Chondrocyte (in vitro differentiated cells): ENCODE results near the gene NOP58. TPM values are rescaled to one million over a fixed set of nuclear protein-coding genes. Genes with fewer than 3 reads are reported as not detected.

Source experiments
- DNase-seq: peaks from one replicate; pipeline ENCODE4 v3.0.0; 2021; ENCODE audit warnings: mixed read lengths, low spot score
- H3K27ac Mint-ChIP-seq: one replicate; pipeline ENCODE4 v1.8.0; 2021; ENCODE audit warnings: mild to moderate bottlenecking, moderate library complexity, mixed read lengths; ENCODE audit not compliant: unreplicated experiment
- H3K27me3 Mint-ChIP-seq: 2 replicates; pipeline ENCODE4 v1.8.0; 2021; ENCODE audit warnings: low read depth, mixed read lengths
- H3K36me3 Mint-ChIP-seq: 2 replicates; pipeline ENCODE4 v1.8.0; 2021; ENCODE audit warnings: low read depth, mixed read lengths
- H3K4me1 Mint-ChIP-seq: 2 replicates; pipeline ENCODE4 v1.8.0; 2021; ENCODE audit warnings: low read depth, mild to moderate bottlenecking, mixed read lengths
- H3K4me3 Mint-ChIP-seq: one replicate; pipeline ENCODE4 v1.8.0; 2021; ENCODE audit warnings: mild to moderate bottlenecking, moderate library complexity, mixed read lengths; ENCODE audit not compliant: unreplicated experiment
- H3K9me3 Mint-ChIP-seq: 2 replicates; pipeline ENCODE4 v1.8.0; 2021; ENCODE audit warnings: low read depth, mixed read lengths
- total RNA-seq: library from RNA; stranded (reverse); gene quantifications from 3 replicates; pipeline ENCODE4 v1.2.1, GENCODE V29; 2021
- TF ChIP-seq, protein P1 (sequence below): fragments of 200-600 bp; sonication (generic); IDR thresholded peaks from 2 replicates; pipeline ENCODE4 v1.5.0; 2021; ENCODE audit warnings: antibody characterized with exemption, mild to moderate bottlenecking, moderate library complexity

The NOP58 gene
- total RNA-seq, 1 donor from 2014 or later: 32.3 TPM

DNA sequence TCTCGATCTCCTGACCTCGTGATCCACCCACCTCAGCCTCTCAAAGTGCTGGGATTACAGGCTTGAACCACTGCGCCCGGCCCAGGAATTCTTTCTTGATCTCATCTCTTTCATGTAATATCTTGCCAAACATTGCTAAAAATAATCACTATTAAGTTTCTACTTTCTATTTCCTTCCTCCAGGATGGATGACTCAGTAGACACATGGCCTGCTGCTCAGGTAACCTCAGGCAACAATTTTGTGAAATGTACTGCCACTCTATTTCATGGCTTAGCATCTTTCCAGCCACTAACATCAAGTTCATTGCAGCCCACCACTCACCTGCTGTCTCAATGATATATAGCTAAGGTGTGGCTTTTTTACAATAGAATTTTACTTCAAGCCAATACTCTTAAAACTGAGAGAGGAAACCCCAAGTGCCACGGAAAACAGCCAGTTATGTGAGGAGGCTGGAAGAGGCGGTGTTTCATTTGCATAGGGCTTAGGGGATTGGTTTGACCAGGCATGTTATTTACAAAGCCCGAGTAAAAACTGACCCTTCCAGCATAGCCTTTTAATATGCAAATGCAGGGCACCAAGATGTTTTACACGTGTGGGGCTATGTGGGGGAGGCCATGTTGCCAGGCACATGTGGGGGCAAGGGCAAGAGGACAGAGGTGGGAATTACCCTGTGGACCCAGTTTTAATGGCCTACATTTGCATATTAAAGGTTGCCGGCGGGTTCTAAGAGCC is 15.9 kb upstream of the NOP58 start:
- no peaks in the 10 kb centered on the region for H3K9me3 Mint-ChIP-seq
- H3K27me3 Mint-ChIP-seq: no peaks in the 10 kb centered on the region
- H3K4me1 Mint-ChIP-seq: peaks cover 5% of the 10 kb centered on the region
- TF ChIP-seq, protein P1, sequence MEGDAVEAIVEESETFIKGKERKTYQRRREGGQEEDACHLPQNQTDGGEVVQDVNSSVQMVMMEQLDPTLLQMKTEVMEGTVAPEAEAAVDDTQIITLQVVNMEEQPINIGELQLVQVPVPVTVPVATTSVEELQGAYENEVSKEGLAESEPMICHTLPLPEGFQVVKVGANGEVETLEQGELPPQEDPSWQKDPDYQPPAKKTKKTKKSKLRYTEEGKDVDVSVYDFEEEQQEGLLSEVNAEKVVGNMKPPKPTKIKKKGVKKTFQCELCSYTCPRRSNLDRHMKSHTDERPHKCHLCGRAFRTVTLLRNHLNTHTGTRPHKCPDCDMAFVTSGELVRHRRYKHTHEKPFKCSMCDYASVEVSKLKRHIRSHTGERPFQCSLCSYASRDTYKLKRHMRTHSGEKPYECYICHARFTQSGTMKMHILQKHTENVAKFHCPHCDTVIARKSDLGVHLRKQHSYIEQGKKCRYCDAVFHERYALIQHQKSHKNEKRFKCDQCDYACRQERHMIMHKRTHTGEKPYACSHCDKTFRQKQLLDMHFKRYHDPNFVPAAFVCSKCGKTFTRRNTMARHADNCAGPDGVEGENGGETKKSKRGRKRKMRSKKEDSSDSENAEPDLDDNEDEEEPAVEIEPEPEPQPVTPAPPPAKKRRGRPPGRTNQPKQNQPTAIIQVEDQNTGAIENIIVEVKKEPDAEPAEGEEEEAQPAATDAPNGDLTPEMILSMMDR: no peak
- DNase-seq: no peak
- H3K36me3 Mint-ChIP-seq: no peaks in the 10 kb centered on the region
- no peak overlapping the region for H3K4me3 Mint-ChIP-seq
- H3K27ac Mint-ChIP-seq: peak overlapping the region; percentile 24

GRCh38 chr2:202251494-202251893 is 14.1 kb upstream of the NOP58 start:
- DNase-seq: no peak
- Mint-ChIP-seq H3K4me1 (peaks cover 5% of the 10 kb centered on the region), H3K27ac (no peak overlapping the region), H3K36me3 (no peaks in the 10 kb centered on the region), H3K9me3 (no peaks in the 10 kb centered on the region), H3K4me3 (no peak overlapping the region), H3K27me3 (no peaks in the 10 kb centered on the region)
- TF ChIP-seq, protein P1: no peak

GRCh38 chr2:202261531-202261930 is 4.0 kb upstream of the NOP58 start:
- Mint-ChIP-seq H3K27me3 (no peaks in the 10 kb centered on the region), H3K4me3 (no peak overlapping the region), H3K36me3 (no peaks in the 10 kb centered on the region), H3K4me1 (peaks cover 6% of the 10 kb centered on the region), H3K27ac (no peak overlapping the region), H3K9me3 (no peaks in the 10 kb centered on the region)
- TF ChIP-seq, protein P1: no peak
- DNase-seq: no peak

GRCh38 chr2:202267495-202267894 is 1.9 kb downstream of the NOP58 start:
- Mint-ChIP-seq H3K27ac (no peak overlapping the region), H3K36me3 (no peaks in the 10 kb centered on the region), H3K4me3 (no peak overlapping the region), H3K9me3 (no peaks in the 10 kb centered on the region), H3K27me3 (no peaks in the 10 kb centered on the region), H3K4me1 (peaks cover 29% of the 10 kb centered on the region)
- DNase-seq: no peak
- TF ChIP-seq, protein P1: no peak

DNA sequence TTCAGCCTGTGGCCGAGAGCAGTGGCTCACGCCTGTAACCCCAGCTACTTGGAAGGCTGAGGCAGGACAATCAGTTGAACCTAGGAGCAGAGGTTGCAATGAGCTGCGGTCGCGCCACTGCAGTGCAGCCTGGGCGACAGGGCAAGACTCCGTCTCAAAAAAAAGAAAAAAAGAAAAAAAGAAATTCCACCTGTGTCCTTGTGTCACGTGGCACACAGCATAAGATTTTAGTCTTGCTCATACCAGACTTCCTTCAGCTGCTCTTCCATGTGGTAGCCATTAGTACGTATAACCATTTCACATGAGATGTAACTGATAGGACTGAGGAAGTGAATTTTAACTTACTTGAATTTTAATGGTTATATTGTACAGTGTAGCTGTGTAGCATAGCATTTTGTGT is 4.0 kb downstream of the NOP58 start:
- DNase-seq: no peak
- TF ChIP-seq, protein P1: no peak
- Mint-ChIP-seq H3K27ac (no peak overlapping the region), H3K9me3 (no peaks in the 10 kb centered on the region), H3K27me3 (no peaks in the 10 kb centered on the region), H3K4me1 (peaks cover 29% of the 10 kb centered on the region), H3K36me3 (no peaks in the 10 kb centered on the region), H3K4me3 (no peak overlapping the region)
